GM10266 (cell line): ENCODE data around the gene FGF4.

ENCODE experiments used
- DNase-seq: peaks from one replicate; pipeline ENCODE4 v3.0.0; 2012; ENCODE audit errors: extremely low spot score
- TF ChIP-seq, protein P1 (sequence below): IDR thresholded peaks from 2 replicates; pipeline ENCODE4 v1.5.1; 2012; ENCODE audit warnings: mild to moderate bottlenecking, low read depth; ENCODE audit not compliant: control insufficient read depth, insufficient read depth; ENCODE audit errors: missing control alignments

FGF4 gene

DNA sequence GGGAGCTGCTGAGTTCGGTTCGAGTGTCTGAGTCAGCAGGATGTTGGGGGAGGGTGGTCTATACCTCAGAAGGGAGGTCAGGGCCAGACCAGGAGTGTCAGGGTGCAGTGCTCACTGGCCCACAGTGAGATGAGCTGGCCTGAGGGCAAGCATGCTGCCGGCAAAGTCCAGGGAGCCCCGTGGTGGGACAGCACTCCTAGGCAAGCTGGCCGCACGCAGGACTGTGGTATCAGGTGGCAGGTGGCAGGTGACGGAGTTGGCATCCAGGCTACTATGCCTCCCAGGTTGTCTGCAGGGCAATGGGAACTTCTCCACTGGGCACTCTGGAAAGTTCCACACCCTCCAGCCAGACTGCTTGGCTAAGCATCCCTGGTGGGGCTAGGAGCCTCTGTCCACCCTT lies 39.3 kb upstream of the FGF4 start:
- DNase-seq: no peak
- TF ChIP-seq, protein P1, sequence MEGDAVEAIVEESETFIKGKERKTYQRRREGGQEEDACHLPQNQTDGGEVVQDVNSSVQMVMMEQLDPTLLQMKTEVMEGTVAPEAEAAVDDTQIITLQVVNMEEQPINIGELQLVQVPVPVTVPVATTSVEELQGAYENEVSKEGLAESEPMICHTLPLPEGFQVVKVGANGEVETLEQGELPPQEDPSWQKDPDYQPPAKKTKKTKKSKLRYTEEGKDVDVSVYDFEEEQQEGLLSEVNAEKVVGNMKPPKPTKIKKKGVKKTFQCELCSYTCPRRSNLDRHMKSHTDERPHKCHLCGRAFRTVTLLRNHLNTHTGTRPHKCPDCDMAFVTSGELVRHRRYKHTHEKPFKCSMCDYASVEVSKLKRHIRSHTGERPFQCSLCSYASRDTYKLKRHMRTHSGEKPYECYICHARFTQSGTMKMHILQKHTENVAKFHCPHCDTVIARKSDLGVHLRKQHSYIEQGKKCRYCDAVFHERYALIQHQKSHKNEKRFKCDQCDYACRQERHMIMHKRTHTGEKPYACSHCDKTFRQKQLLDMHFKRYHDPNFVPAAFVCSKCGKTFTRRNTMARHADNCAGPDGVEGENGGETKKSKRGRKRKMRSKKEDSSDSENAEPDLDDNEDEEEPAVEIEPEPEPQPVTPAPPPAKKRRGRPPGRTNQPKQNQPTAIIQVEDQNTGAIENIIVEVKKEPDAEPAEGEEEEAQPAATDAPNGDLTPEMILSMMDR: no peak

GRCh38 chr11:69813839-69814238 lies 38.7 kb upstream of the FGF4 start:
- TF ChIP-seq, protein P1: no peak
- no peak for DNase-seq

DNA sequence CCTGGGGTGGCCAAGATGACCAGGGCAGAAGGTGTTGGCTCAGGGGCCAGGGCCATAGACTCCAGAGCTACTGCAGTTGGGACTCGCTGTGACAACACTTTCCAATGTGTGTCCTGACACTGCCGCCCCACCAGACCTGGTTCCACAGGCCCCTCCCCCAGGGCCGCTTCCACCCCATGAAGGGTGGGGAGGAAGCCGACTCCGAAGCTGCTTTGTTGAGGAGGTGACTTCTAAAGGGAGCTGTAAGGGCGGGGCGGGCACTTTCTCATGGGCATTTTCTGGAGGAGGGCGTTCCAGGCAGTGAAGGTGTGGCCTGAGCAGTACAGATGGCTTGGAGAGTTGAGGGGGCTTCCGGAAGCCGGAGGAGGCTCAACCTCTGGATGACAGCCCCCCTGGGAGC lies 37.8 kb upstream of the FGF4 start:
- DNase-seq: no peak
- TF ChIP-seq, protein P1: no peak

DNA sequence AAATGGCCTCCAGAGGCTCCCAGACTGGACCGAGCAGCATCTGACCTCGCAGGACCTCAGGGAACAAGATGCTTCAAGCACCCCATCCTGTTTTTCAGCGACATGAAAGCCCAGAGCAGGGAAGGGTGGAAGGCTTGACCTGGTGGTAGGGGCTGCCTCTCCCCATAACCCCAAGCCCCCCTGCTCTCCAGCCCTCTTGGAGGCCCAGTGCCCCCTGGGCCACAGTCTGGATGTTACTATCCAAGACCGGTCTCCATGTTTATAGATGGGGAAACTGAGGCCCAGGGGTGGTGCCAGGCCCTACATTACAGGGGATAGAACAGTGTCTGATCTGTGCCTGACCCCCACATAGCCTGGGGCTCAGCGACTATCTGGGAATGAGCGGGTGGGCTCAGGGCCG lies 37.1 kb upstream of the FGF4 start:
- TF ChIP-seq, protein P1: no peak
- DNase-seq: no peak

- DNase-seq: no peak
Measured at GRCh38 chr11:69811431-69811830, 36.3 kb upstream of the FGF4 start.

DNA sequence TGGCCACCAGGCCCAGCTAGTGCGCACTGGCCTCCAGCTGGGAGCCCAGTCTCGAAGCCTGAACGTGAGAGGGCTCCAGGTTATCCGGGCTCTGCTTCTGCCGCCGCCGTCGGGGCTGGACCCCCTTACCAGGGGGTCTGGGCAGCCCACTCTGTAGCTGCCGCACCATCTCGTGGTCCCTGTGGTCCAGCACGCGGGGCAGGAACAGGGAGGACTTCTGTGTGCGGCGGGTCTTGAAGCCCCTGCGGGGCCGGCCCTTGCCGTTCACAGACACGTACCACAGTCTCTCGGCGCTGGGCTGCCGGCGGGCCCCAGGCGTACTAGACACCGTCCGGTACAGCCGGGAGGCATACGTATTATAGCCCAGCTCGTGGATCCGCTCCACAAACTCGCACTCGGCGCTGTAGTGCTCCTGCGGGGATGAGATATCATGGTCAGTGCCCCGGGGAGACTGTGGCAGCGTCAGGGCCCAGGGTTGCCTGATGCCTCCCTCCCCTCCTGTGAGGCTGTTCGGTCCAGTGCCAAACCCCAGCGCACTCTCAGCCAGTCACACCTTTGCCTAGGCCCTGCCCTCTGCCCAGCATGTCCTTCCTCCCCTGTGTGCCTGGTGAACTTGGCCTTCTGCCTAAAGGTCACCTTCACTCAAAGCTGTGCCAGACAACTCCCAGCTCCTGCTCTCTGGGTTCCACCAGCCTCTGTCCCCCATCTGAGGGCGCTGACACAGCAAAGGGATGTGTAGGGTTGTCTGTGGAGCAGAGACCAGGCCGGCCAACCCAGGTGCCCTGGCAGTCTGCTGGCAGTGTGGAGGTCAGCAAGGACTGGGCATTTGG lies 35.4 kb upstream of the FGF4 start:
- TF ChIP-seq, protein P1: no peak
- no peak for DNase-seq

More at GRCh38 chr11:69811431-69811830, 36.3 kb upstream of the FGF4 start:
- TF ChIP-seq, protein P1: no peak

- TF ChIP-seq, protein P1: no peak
- DNase-seq: no peak
Measured at GRCh38 chr11:69808667-69809086, 33.5 kb upstream of the FGF4 start.
